GM12891 (cell line): Measurements from ENCODE around the gene UBE2H.
"Not testable (repeated sequence)": the region's sequence is repeated elsewhere in the genome, so short reads cannot be mapped to it uniquely, and the experiment has no call there.

Source experiments
- DNase-seq: peaks from one replicate; pipeline ENCODE4 v3.0.0; 2011; ENCODE audit warnings: low spot score; ENCODE audit not compliant: insufficient read length
- FAIRE-seq: peaks from 2 replicates; lab custom pipeline; 2011; peaks lifted over from hg19 to GRCh38; lab: Jason Lieb, UNC
- PAX5 ChIP-seq: IDR thresholded peaks from 2 replicates; pipeline ENCODE4 v1.6.1; 2011; ENCODE audit warnings: low read length, moderate library complexity, mild to moderate bottlenecking; ENCODE audit not compliant: insufficient read depth, severe bottlenecking
- POLR2A ChIP-seq: IDR thresholded peaks from 2 replicates; pipeline ENCODE4 v1.6.1; 2011; ENCODE audit warnings: low read depth, low read length, control low read depth
- POLR2AphosphoS5 ChIP-seq: IDR thresholded peaks from 2 replicates; pipeline ENCODE4 v1.6.1; 2011; ENCODE audit warnings: low read depth, low read length, control low read depth
- POU2F2 ChIP-seq: IDR thresholded peaks from 2 replicates; pipeline ENCODE4 v1.6.1; 2011; ENCODE audit warnings: low read depth, mild to moderate bottlenecking, control low read depth, low read length, moderate library complexity
- SPI1 ChIP-seq: IDR thresholded peaks from 2 replicates; pipeline ENCODE4 v1.6.1; 2011; ENCODE audit warnings: low read depth, low read length, control low read depth
- TAF1 ChIP-seq: IDR thresholded peaks from 2 replicates; pipeline ENCODE4 v1.6.1; 2011; ENCODE audit warnings: low read depth, low read length, control low read depth

Gene UBE2H

DNA sequence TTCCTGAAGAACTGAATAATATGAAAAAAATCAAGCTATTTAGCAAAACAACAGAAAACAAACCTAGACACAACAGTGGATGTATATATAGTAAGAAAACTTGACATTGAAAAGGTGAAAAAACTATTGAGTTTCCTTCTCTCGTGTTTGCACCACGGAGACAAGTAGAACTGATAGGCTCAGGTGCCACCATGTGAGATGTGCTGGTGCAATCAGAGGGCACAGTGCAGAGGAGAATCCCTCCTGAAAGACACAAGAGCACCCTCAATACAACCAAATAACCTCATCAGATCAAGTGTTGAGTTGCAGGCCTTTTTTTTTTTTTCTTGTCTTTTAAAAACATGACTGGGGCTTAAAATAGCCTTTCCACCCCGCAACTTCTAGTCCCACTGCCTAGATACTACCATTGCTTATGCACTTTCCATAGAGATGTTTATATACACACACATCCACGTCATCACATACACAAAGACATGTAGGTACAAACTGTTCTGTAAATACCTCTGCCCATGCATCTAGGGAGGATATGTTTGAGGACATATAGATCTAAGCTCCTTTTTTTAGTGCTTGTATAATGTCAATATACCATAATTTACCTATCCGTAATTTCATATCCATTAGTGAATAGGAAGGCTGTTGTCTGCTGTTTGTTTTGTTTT, 54.1 kb downstream of the UBE2H start:
- DNase-seq (no peak), FAIRE-seq (no peak)
- no peak for TF ChIP-seq POU2F2
- TF ChIP-seq POLR2AphosphoS5: no peak
- no peak for TF ChIP-seq PAX5
- no peak for TF ChIP-seq POLR2A
- TF ChIP-seq SPI1: no peak
- TF ChIP-seq TAF1: no peak

- FAIRE-seq (no peak), DNase-seq (no peak)
- TF ChIP-seq PAX5: no peak
- TF ChIP-seq POU2F2: no peak
- TF ChIP-seq TAF1: no peak
- no peak for TF ChIP-seq POLR2A
- no peak for TF ChIP-seq POLR2AphosphoS5
- TF ChIP-seq SPI1: no peak
Measured at GRCh38 chr7:129898007-129898406, 54.8 kb downstream of the UBE2H start.

- TF ChIP-seq PAX5: no peak
- no peak for TF ChIP-seq SPI1
- TF ChIP-seq POLR2A: no peak
- TF ChIP-seq POU2F2: no peak
- no peak for TF ChIP-seq TAF1
- TF ChIP-seq POLR2AphosphoS5: no peak
- no peak for DNase-seq
- no peak for FAIRE-seq
Measured at GRCh38 chr7:129896568-129897382, 56.0 kb downstream of the UBE2H start.

DNA sequence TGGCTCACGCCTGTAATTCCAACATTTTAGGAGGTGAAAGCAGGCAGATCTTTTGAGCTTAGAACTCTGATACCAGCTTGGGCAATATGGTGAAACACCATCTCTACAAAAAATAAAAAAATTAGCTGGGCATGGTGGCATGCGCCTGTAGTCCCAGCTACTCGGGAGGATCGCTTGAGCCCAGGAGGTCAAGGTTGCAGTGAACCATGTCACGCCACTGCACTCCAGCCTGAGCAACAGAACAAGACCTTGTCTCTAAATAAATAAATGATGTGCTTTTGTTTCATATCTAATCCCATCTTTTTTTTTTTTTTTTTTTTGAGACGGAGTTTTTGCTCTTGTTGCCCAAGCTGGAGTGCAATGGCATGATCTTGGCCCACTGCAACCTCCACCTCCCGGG, 58.6 kb downstream of the UBE2H start:
- FAIRE-seq: not testable (repeated sequence)

GRCh38 chr7:129890090-129890489, 62.7 kb downstream of the UBE2H start:
- no peak for TF ChIP-seq PAX5
- TF ChIP-seq POU2F2: no peak
- no peak for TF ChIP-seq SPI1
- no peak for TF ChIP-seq POLR2AphosphoS5
- TF ChIP-seq TAF1: no peak
- no peak for TF ChIP-seq POLR2A
- FAIRE-seq (no peak), DNase-seq (no peak)

More for the DNA sequence above, 58.6 kb downstream of the UBE2H start:
- not testable (repeated sequence) for DNase-seq

- TF ChIP-seq POU2F2: no peak
- no peak for TF ChIP-seq TAF1
- no peak for TF ChIP-seq SPI1
- TF ChIP-seq POLR2AphosphoS5: no peak
- no peak for TF ChIP-seq POLR2A
- TF ChIP-seq PAX5: no peak
- DNase-seq (no peak), FAIRE-seq (no peak)
Measured at GRCh38 chr7:129889133-129889844, 63.5 kb downstream of the UBE2H start.

GRCh38 chr7:129887865-129888264, 64.9 kb downstream of the UBE2H start:
- DNase-seq: no peak
- no peak for FAIRE-seq
- TF ChIP-seq POU2F2 (no peak), PAX5 (no peak), POLR2AphosphoS5 (no peak), SPI1 (no peak), TAF1 (no peak), POLR2A (no peak)

GRCh38 chr7:129886818-129887186, 66.0 kb downstream of the UBE2H start:
- TF ChIP-seq TAF1: no peak
- no peak for TF ChIP-seq PAX5
- TF ChIP-seq POLR2AphosphoS5: no peak
- no peak for TF ChIP-seq POU2F2
- no peak for TF ChIP-seq SPI1
- TF ChIP-seq POLR2A: no peak
- no peak for FAIRE-seq
- no peak for DNase-seq

- no peak for DNase-seq
- no peak for FAIRE-seq
- TF ChIP-seq POU2F2 (no peak), TAF1 (no peak), PAX5 (no peak), POLR2A (no peak), SPI1 (no peak), POLR2AphosphoS5 (no peak)
Measured at GRCh38 chr7:129886167-129886817, 66.5 kb downstream of the UBE2H start.
